Neural crest cell (in vitro differentiated cells): ENCODE data around the gene ARPP21. TPM values are rescaled to one million over a fixed set of nuclear protein-coding genes. Genes with fewer than 3 reads are reported as not detected.
"Not testable (repeated sequence)": the region's sequence is repeated elsewhere in the genome, so short reads cannot be mapped to it uniquely, and the experiment has no call there.

Experiments used
- DNase-seq: peaks from one replicate; pipeline ENCODE4 v3.0.0; 2021; ENCODE audit warnings: low read depth, mixed read lengths, low spot score
- H3K27ac Mint-ChIP-seq: one replicate; pipeline ENCODE4 v1.8.0; 2021; ENCODE audit warnings: mild to moderate bottlenecking, mixed read lengths; ENCODE audit not compliant: unreplicated experiment
- H3K27me3 Mint-ChIP-seq: 2 replicates; pipeline ENCODE4 v1.8.0; 2021; ENCODE audit warnings: low read depth, mild to moderate bottlenecking, mixed read lengths
- H3K36me3 Mint-ChIP-seq: 2 replicates; pipeline ENCODE4 v1.8.0; 2021; ENCODE audit warnings: low read depth, mild to moderate bottlenecking, mixed read lengths
- H3K4me1 Mint-ChIP-seq: 2 replicates; pipeline ENCODE4 v1.8.0; 2021; ENCODE audit warnings: mixed read lengths
- H3K4me3 Mint-ChIP-seq: one replicate; pipeline ENCODE4 v1.8.0; 2021; ENCODE audit warnings: mild to moderate bottlenecking, mixed read lengths
- H3K9me3 Mint-ChIP-seq: 2 replicates; pipeline ENCODE4 v1.8.0; 2021; ENCODE audit warnings: mixed read lengths
- total RNA-seq: library from RNA; stranded (reverse); gene quantifications from 2 replicates; pipeline ENCODE4 v1.2.1, GENCODE V29; 2021
- TF ChIP-seq, protein P1 (sequence below): fragments of 200-600 bp; sonication (generic); conservative IDR thresholded peaks from 2 replicates; pipeline ENCODE4 v1.5.0; 2021; ENCODE audit warnings: antibody characterized with exemption, mild to moderate bottlenecking

The ARPP21 gene
- total RNA-seq, 1 donor from 2014 or later = 0.12 TPM

DNA sequence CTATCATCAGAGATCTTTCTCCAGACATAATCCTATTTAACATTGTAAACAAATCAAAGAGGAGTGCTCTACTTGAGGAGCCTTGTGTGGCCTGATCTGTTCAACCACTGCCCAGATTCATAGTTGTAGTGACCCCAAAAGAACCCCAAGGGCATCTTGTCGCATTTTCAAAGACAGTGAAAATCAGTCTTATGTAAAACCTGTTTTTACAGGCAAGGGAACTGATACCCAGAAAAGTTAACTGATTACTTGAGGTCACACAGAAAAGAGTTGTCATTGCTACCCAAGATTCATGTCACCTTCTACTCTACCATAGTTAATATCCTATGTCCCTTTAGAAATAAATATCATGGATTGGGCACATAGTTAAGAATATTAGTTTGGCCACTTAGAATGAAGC lies 40.5 kb upstream of the ARPP21 start:
- TF ChIP-seq, protein P1, sequence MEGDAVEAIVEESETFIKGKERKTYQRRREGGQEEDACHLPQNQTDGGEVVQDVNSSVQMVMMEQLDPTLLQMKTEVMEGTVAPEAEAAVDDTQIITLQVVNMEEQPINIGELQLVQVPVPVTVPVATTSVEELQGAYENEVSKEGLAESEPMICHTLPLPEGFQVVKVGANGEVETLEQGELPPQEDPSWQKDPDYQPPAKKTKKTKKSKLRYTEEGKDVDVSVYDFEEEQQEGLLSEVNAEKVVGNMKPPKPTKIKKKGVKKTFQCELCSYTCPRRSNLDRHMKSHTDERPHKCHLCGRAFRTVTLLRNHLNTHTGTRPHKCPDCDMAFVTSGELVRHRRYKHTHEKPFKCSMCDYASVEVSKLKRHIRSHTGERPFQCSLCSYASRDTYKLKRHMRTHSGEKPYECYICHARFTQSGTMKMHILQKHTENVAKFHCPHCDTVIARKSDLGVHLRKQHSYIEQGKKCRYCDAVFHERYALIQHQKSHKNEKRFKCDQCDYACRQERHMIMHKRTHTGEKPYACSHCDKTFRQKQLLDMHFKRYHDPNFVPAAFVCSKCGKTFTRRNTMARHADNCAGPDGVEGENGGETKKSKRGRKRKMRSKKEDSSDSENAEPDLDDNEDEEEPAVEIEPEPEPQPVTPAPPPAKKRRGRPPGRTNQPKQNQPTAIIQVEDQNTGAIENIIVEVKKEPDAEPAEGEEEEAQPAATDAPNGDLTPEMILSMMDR = no peak
- no peak overlapping the region for H3K27ac Mint-ChIP-seq
- H3K36me3 Mint-ChIP-seq = no peaks in the 10 kb centered on the region
- no peaks in the 10 kb centered on the region for H3K27me3 Mint-ChIP-seq
- no peak for DNase-seq
- H3K4me3 Mint-ChIP-seq = no peak overlapping the region
- peaks cover 19% of the 10 kb centered on the region for H3K4me1 Mint-ChIP-seq
- no peaks in the 10 kb centered on the region for H3K9me3 Mint-ChIP-seq

DNA sequence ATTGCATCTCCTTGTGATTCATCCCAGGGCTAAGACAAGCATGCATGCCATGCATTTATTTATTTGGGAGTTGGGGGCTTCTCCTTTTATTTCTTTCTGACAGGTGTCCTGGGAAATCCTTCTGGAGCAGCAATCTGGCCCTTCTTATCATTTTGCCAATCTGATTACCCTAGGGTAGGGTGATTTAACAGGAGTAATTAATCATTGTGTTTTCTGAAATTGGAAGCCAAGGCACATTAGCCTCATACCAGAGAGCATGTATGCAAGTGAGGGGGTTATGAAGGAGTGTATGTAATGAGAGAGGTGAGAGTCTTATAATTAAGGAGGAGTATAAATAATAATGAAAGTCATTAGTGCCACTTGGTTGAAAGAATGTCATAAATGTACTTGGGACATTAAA lies 37.4 kb upstream of the ARPP21 start:
- Mint-ChIP-seq H3K9me3 (no peaks in the 10 kb centered on the region), H3K4me1 (no peaks in the 10 kb centered on the region), H3K4me3 (no peak overlapping the region), H3K36me3 (no peaks in the 10 kb centered on the region), H3K27ac (no peak overlapping the region), H3K27me3 (no peaks in the 10 kb centered on the region)
- DNase-seq = no peak
- TF ChIP-seq, protein P1 = no peak

GRCh38 chr3:35602395-35602936 lies 36.9 kb upstream of the ARPP21 start:
- Mint-ChIP-seq H3K9me3 (no peaks in the 10 kb centered on the region), H3K27me3 (no peaks in the 10 kb centered on the region)
- TF ChIP-seq, protein P1 = no peak

DNA sequence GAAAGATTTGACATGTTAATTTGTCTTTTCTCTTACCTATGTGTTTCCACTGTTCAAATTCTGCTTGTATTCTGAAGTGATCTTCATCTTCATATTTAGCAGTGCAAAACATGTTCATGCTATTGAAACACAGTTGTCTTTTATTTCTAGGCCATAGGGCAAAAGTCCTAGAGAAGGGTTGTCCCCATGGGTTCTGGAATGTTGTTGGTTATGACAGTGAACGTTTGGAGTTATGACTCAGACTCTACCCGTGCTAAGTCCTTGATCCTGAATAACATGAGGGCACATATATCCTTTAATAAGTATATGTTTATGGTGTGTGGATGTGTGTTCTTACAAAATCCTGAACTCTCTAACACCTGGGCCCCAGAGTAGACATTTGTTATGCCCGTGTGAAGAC lies 23.0 kb upstream of the ARPP21 start:
- H3K27me3 Mint-ChIP-seq = no peaks in the 10 kb centered on the region
- peaks cover 2% of the 10 kb centered on the region for H3K9me3 Mint-ChIP-seq
- H3K27ac Mint-ChIP-seq = no peak overlapping the region
- no peak for DNase-seq
- no peak overlapping the region for H3K4me3 Mint-ChIP-seq
- no peaks in the 10 kb centered on the region for H3K36me3 Mint-ChIP-seq
- H3K4me1 Mint-ChIP-seq = no peaks in the 10 kb centered on the region
- TF ChIP-seq, protein P1 = no peak

More at GRCh38 chr3:35602395-35602936, 36.9 kb upstream of the ARPP21 start:
- Mint-ChIP-seq H3K4me3 (no peak overlapping the region), H3K4me1 (no peaks in the 10 kb centered on the region), H3K27ac (no peak overlapping the region), H3K36me3 (no peaks in the 10 kb centered on the region)
- no peak for DNase-seq

DNA sequence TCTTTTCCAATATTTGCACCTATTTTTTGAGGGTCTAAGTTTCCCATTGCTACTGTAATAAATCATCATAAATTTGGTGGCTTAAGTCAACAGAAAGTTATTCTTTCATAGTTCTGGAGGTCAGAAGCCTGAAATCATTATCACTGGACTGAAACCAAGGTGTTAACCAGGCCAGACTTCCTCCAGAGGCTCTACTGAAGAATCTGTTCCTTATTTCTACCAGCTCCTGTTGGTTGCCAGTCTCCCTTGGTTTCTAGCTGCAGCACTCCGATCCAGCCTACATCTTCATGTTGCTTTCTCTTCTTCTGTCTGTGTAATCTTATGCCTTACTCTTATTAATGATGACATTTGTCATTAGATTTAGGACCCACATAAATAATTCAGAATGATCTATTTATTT lies 22.0 kb upstream of the ARPP21 start:
- DNase-seq = no peak
- Mint-ChIP-seq H3K4me3 (no peak overlapping the region), H3K27ac (no peak overlapping the region), H3K36me3 (no peaks in the 10 kb centered on the region), H3K4me1 (no peaks in the 10 kb centered on the region), H3K9me3 (peaks cover 2% of the 10 kb centered on the region), H3K27me3 (no peaks in the 10 kb centered on the region)
- TF ChIP-seq, protein P1 = no peak

DNA sequence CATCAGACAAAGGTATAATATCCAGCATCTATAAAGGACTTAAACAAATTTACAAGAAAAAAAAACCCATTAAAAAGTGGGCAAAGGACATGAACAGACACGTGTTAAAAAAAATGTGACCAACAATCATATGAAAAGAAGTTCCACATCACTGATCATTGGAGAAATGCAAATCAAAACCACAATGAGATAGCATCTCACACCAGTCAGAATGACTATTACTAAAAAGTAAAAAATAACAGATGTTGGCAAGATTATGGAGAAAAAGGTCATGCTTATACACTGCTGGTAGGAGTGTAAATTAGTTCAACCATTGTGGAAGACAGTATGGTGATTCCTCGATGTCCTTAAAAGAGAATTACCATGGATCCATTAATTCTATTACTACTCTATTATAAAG lies 19.1 kb upstream of the ARPP21 start:
- H3K27ac Mint-ChIP-seq, H3K27me3 Mint-ChIP-seq, DNase-seq, H3K4me3 Mint-ChIP-seq, H3K4me1 Mint-ChIP-seq, H3K9me3 Mint-ChIP-seq, H3K36me3 Mint-ChIP-seq: not testable (repeated sequence)
